ENCODE measurements around the gene DNASE1L1.

Gene DNASE1L1, protein sequence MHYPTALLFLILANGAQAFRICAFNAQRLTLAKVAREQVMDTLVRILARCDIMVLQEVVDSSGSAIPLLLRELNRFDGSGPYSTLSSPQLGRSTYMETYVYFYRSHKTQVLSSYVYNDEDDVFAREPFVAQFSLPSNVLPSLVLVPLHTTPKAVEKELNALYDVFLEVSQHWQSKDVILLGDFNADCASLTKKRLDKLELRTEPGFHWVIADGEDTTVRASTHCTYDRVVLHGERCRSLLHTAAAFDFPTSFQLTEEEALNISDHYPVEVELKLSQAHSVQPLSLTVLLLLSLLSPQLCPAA
- long read RNA-seq, donor 1, partial matches to known transcripts: 0 of 3 reads
- long read RNA-seq, donor 1, other reads (novel, unspliced or antisense): 0 of 3 reads
- long read RNA-seq, donor 2, partial matches to known transcripts: 0 of 1 reads
- long read RNA-seq, donor 2, other reads (novel, unspliced or antisense): 0 of 1 reads
- long read RNA-seq, donor 3, partial matches to known transcripts: 0 of 2 reads
- long read RNA-seq, donor 3, other reads (novel, unspliced or antisense): 0 of 2 reads
- long read RNA-seq, donor 4, partial matches to known transcripts: 0 of 1 reads
- long read RNA-seq, donor 4, other reads (novel, unspliced or antisense): 0 of 1 reads
- long read RNA-seq, donor 5, partial matches to known transcripts: 29 of 86 reads
- long read RNA-seq, donor 5, other reads (novel, unspliced or antisense): 57 of 86 reads
- long read RNA-seq, donor 6, partial matches to known transcripts: 290 of 312 reads
- long read RNA-seq, donor 6, other reads (novel, unspliced or antisense): 19 of 312 reads
- long read RNA-seq, donor 7, partial matches to known transcripts: 11 of 13 reads
- long read RNA-seq, donor 7, other reads (novel, unspliced or antisense): 0 of 13 reads
- long read RNA-seq, donor 8, partial matches to known transcripts: 0 of 4 reads
- long read RNA-seq, donor 8, other reads (novel, unspliced or antisense): 0 of 4 reads

DNA sequence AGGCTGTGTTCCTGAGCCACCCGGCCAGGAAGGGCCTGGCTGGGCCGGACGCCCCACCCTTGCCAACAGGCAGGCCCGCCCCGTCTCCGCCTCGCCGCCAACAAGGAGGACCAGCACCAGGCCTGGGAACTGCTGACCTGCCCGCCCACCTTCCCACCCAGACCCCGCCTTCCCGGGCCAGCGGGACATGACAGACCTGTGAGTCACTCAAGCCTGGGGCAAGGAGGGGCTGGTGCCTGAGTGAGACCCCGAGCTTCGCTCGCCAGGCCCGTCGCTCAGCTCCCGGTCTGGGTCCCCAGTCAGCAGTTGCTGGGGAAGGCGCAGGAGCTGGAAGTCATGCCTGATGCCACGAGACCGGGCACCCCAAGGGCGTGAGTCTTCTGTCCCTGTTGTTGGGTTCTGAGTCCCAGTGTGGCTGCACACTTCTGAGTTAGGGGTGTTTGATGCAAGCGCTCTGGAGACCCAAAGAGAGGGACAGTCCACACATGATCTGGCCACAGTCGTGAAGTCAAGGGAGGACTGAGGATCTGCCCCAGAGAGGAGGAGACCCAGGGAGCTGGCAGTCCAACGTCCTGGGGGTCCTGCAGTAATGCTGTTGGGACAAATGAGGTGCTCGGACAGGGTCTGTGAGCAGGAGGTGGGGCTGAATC is at the start of gene DNASE1L1:
Gene DNASE1L1, minus strand, starts transcription at position 33 of the 650 bp plus-strand sequence. CDS start 3,686 bp downstream, outside the sequence.
- peak; percentile 34 for DNase-seq

DNA sequence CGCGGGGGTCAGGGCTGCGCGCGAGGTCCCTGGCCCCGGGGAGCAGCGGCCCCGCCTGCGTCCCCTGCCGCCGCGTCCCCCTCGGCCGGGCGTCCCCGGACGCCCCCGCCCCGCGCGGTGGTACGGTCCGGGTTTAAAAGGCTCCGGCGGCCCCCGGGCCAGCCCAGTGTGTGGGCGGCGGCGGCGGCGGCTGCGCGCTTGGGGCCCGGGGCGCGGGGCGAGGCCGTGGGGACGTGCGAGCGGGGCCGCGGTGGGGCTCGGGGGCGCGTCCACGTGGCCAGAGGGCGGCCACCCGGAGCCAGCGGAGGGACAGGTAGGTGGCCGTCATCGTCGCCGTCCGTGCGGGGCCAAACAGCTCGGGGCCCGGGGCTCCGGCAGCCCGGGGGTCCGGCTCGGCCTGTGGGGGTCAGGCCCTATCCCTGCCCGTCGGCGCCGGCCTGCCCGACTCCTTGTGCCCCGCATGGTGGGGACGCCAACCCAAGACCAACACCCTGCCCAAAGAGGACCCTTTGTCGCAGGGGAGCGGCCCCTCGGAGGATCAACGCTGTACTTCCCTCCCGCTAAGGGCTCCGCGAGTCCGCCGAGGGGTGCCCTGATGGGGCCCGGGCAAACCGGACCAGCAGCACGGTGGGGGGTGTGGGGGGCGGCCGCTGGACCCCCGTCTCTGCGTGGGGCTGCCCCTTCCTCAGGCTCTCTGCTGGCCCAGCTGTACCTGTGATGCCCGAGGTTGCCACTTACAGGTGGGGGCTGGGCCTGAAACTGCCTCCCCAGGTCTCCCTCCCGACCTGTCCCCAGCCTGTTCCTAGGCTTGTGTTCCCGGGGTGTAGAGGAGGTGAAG is 49.3 kb upstream of the DNASE1L1 start, which contains the start of gene PLXNA3:
Gene PLXNA3, plus strand, starts transcription at position 166 of the 838 bp plus-strand sequence. CDS start 1,903 bp downstream, outside the sequence.
- peak; percentile 47 for DNase-seq

DNA sequence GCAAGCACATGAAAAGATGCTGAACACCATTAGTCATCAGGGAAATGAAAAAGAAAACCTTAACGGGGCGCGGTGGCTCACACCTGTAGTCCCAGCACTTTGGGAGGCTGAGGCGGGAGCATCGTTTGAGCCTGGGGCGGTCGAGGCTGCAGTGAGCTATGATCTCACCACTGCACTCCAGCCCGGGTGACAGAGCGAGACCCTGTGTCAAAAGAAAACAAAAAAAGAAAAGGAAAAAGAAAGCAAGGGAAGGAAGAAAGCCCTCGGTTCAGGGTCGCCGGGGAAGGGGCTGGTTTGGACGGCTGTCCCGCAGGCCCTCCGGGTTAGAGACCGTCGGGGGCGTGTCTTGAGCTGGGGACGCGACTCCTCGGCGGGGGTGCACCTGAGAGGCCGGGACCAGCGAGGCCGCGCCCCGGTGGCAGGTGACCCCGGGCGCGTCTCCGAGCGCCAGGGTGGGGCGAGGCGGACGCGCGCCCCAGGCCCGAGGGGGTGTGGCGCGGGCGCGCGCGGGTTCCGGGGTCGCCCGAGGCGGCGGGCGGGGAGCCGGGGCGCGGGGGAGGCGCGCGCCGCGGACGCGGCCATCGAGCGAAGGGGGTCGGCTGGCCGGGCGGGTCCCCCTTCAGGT is 48.5 kb upstream of the DNASE1L1 start:
- DNase-seq: peak; percentile 57

DNA sequence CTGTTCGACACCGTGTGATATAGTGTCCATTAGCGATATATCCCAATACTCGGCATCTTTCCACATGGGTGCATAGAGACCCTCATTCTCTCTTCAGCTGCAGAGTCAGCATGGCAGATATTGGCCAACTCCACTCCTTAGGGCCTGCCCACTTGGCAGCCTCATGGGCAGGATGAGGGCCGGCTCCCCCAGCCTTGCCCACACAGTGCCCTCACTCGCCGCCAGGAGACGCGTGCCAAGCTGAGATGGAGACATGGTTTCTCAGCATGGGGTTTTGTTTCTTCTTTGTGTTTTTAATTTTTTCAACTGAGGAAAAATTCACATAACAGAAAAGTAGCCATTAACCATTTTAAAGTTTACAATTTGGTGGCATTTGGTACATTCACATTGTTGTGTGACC is 43.8 kb upstream of the DNASE1L1 start:
- DNase-seq: no peak

DNA sequence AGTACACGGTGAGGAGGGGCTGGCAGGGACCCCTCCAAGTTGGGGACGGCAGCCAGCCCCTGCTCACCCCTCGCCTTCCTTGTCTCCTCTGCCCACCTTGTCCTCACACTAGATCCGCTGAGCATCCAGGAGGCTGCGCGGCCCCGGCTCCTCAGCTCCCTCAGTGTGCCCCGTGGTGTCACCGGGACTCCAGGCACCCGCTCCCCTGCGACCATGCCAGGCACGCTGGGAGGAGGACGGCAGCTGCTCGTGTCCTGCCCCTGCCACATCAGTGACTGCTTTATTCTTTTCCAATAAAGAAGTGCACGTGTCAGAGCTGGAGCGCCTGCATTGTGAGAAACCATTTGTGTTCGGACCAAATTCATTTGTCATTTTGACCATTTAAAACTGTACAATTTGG is 41.3 kb upstream of the DNASE1L1 start:
- DNase-seq: no peak

DNA sequence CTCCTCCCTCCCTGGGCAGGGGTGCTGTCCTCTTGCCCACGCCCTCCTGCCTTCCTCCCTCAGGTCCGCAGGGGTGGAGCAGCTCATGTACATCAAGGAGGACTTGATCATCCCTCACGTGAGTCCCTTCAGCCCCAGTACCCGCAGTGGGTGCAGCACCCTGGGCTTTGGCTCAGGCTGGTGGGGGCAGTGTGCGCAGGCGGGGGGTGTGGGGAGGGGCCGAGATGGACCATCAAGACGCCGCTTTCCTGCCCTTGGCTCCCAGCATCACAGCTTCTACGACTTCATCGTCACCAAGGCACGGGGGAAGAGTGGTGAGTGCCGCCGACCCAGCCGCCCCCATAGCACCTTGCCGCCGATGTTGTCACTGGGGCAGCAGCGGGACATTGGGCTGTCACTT is 40.6 kb upstream of the DNASE1L1 start:
- no peak for DNase-seq

DNA sequence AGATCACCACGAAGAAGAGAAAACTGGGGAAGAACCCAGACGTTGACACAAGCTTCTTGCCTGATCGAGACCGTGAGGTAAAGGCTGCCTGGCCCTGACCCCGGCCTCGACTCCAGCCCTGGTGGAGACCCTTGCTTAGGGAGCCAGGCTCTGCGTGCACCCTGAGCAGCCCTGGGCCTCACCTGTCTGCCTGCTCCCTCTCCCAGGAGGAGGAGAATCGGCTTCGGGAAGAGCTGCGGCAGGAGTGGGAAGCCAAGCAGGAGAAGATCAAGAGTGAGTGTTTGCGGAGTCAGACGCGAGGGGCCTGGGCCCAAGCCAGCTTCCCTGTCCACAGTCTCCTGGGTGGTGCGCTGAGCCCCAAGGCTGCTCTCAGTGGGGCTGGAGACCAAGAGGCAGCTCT is 39.4 kb upstream of the DNASE1L1 start:
- DNase-seq: no peak

DNA sequence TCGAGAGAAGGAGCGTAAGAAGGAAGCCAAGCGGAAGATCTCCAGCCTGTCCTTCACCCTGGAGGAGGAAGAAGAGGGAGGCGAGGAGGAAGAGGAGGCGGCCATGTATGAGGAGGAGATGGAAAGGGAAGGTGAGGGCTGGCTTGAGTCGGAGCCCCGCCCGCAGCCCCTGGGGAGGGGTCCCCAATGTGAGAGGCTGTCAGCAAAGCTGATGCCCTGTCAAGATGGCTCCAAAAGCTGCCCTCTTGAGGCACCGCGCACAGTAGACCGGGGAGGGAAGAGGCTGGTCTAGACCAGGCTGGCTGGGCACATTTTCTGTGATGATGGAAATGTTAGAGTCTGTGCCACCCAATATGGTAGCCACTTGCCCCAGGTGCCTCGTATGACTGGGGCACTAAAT is 37.4 kb upstream of the DNASE1L1 start:
- DNase-seq: no peak

DNA sequence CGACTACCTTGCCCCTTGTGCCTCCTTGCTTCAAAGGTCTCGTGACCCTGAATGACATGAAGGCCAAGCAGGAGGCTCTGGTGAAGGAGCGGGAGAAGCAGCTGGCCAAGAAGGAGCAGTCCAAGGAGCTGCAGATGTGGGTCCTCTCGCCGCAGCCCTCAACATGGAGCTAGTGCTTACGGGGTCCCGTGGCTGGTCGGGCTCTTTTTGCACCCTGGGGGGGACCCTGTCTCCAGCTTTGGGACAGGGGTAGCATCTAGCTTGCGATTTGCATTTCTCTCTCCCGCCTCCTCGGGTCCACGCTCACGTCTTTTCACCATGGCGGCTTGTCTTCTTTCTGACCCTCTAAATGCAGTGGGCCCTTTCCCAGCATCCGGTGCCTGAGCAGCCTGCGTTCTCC is 36.7 kb upstream of the DNASE1L1 start:
- DNase-seq: no peak

DNA sequence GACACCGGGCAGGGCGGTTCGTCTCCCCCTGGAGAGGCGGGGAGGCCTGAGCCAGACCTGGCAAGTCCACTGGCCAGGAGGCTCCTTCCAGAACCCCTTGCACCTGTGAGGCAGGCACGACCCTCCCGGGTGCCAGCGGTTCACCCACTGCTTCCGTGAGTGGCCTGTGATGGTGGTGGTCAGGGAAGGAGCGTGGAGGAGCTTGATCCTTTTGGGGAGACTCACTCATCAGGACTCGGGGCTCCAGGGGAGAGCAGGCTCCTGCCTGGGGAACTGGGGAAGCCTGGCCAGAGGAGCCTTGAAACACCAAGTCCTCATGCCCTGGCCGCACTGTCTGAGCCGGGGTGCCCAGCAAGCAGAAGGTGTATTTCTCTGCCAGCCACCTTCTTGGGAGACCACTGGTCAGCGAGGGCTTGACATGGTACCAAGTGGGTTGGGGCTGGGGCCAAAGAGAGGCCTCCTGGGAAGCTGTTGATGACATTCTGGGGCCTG is 35.7 kb upstream of the DNASE1L1 start:
- DNase-seq: no peak

DNA sequence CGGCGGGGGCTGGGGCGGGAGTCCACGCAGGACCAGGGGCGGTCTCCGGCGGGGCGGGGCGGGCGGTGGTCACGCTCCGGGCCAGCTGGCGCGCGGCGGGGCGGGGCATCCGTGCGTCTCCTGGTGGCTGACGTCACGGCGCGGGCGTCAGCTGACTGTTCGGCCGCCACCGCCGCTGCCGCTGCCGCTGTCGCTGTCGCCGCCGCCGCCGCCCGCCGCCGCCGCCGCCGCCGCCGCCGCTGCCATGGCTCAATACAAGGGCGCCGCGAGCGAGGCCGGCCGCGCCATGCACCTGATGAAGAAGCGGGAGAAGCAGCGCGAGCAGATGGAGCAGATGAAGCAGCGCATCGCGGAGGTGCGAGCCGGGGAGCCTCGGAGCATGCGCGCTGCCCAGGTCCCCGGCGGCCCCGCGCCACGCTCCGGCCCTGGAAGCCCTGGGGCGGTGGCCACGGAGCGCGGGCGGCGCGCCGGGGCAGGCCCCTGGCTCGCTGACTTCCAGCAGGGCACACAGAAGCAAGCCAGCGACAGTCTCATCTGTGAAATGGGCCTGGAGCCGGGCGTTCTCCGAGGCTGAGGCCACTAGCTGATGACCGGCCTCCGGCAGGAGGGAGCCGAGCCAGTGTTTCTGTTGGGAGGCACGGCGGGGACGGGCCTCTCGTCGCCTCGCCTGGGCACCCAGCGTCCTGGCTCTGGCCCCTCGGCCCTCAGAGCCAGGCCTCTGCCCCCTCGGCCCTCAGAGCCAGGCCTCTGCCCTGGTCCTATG is 35.1 kb upstream of the DNASE1L1 start, which contains the start of gene FAM50A:
Gene FAM50A, plus strand, starts transcription at position 150 of the 763 bp plus-strand sequence. Its CDS starts 95 bp downstream, at position 245.
- DNase-seq: peak; percentile 60

DNA sequence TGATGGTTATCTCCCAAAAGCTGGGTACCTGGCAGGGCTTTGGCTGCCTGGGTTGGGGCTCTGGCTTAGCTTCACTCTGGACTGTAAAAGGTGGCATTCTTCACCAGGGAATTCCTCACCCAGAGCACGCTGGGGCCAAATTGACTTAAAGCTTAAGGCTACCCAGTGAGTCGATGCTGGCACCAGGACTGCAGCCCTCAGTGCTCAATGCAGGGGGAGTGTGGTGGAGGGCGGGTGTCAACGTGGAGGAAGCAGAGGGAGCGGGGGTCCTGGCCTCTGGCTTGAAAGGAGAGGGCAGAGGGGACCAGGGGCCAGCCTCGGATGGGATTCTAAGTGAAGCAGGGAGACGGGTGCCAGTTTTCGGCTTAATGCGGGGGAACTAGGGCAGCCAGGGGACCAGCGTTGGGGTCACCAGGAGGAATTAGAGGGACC is 34.4 kb upstream of the DNASE1L1 start:
- DNase-seq: peak; percentile 18

DNA sequence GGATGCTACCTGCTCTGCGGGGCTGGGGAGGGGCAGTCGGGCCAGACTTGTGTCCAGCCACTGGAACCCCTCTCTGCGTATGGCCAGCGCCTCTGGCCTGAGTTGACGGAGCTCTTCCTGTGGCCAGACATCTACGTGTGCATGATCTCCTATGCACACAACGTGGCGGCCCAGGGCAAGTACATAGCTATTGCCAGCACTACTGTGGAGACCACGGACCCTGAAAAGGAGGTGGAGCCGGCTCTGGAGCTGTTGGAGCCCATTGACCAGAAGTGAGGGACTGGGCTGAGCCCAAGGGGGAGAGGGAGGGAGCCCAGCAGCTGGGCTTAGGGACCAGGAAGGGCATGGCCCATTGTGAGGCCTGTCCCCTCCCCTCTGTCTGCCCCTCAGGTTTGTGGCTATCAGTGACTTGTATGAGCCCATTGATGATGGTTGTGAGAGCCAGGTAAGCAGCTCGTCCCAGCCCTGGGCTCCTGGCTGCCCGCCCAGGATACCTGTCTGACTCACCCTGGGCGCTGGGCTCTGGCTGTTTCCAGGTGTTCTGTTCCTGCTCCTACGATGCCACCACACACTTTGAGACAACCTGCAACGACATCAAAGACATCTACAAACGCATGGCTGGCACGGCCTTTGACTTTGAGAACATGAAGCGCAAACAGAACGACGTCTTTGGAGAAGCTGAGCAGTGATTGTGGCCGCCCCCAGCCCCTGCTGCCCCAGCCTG is 33.1 kb upstream of the DNASE1L1 start:
- no peak for DNase-seq

DNA sequence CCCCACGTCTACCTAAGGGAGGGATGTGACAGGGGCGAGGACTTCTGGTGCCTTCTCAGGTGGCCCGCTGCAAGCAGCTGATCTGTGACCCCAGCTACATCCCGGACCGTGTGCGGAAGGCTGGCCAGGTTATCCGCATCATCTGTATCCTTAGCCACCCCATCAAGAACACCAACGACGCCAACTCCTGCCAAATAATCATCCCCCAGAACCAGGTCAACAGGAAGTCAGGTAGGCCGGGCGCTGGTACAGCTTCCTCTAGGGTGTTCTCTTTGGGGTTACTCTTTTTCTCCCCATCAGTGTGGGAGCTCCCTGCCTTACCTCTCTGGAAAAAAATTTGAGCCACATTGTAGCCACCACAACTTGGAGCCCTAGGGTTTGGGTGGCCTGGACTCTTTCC is 32.5 kb upstream of the DNASE1L1 start:
- no peak for DNase-seq

DNA sequence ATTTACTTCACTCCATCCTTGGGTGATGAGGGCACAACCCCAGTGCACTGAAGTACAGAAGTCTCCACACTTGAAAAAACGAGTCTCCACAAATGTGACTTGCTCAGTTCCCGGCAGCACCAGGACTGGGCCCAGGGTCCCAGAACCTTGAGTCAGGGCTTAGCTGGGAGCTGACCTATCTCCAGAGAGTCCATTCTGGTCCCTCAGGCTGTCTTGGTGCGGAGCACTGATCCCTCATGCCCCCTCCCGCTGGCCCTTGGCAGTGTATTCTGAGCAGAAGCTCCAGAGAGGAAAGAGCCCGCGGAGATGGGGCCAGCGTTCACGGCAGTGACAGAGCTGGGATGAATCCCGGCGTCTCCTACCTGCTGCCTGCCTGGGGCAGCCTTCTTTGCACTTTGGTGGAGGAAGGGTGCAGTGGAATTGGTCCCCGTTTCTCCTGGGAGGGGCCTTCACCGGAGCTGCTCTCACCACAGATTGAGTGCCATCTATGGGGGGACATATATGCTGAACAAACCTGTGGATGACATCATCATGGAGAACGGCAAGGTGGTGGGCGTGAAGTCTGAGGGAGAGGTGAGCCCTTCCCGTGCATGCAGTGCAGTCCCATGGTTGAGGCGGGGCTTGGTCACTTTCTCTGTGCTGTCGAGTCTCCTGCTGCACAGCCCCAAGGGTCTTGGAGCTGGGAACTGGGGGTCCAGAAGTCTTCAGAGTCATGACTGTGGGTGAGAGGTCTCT is 31.7 kb upstream of the DNASE1L1 start:
- no peak for DNase-seq

DNA sequence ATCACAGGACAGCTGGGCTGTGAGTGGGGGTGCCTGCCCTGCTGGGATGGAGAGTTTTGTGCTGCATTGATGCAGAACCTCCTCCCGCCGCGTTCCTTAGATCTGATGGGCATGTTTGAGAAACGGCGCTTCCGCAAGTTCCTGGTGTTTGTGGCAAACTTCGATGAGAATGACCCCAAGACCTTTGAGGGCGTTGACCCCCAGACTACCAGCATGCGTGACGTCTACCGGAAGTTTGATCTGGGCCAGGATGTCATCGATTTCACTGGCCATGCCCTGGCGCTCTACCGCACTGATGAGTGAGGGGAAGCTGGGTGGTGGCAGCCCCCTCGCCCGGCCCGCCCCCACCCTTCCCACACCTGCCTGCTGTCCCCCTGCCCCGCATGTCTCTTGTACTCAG is 30.8 kb upstream of the DNASE1L1 start:
- no peak for DNase-seq

DNA sequence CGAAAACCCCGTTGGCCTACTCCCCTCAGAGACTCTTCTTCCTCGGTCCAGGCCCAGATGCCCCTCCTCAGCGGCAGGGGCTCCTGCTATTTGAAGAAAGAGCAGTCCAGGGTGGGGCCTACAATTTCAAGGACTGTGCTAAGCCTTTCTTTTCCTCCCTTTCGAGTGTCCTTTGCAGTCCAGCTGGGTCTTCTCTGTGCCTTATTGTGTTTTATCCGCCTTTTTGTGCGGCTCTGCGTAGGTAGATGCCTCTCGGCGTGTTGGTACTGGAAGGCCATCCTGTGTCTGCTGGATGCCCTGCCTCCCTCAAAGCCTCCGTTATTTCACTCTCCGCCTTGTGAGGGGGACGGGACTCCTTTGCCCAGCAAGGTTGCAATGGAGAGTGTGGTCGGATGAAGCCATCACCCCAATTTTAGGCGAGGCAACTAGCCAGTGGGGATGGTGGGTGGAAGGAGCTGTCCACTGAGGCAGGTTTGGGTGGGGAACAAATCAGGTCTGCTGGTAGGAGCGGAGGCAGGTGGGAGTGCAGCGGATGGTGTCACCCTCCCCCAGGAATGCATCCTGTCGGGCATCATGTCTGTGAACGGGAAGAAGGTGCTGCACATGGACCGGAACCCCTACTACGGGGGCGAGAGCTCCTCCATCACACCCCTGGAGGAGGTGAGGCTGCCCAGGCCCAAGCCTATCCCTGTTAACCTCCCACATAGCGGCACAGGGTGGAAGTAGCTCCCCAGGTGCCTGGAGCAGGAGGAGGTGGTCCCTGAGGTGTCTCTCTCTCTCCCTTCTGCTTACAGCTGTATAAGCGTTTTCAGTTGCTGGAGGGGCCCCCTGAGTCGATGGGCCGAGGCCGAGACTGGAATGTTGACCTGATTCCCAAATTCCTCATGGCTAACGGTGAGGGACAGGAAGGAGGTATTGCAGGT is 29.2 kb upstream of the DNASE1L1 start:
- DNase-seq: peak; percentile 13
